Small intestine (tissue), 7 donors: ENCODE measurements around the gene PANK4. TPM values are rescaled to one million over a fixed set of nuclear protein-coding genes. Genes with fewer than 3 reads are reported as not detected.
"Not testable (repeated sequence)": the region's sequence is repeated elsewhere in the genome, so short reads cannot be mapped to it uniquely, and the experiment has no call there.

Experiments
- DNase-seq, 2 donors: peaks; one replicate each; pipeline versions ENCODE4 v3.0.0 to v3.0.0-alpha.2; 2013
- FAIRE-seq: peaks from 2 replicates; lab custom pipeline; 2012; peaks lifted over from hg19 to GRCh38; lab: Jason Lieb, UNC
- H3K27ac ChIP-seq, 3 donors: one replicate each; pipeline ENCODE4 v1.5.1; 2013; ENCODE audit warnings: low read length in 2 of 3, mild to moderate bottlenecking in 2 of 3, control low read depth in 1 of 3, inconsistent platforms in 1 of 3, low read depth in 1 of 3, moderate library complexity in 1 of 3
- H3K27me3 ChIP-seq, 3 donors: one replicate each; pipeline ENCODE4 v1.6.1; 2013; ENCODE audit warnings: low read length in 3 of 3, inconsistent platforms in 1 of 3; ENCODE audit not compliant: control insufficient read depth in 3 of 3, insufficient read depth in 3 of 3
- H3K36me3 ChIP-seq, 3 donors: one replicate each; pipeline ENCODE4 v1.6.1; 2013; ENCODE audit warnings: low read length in 3 of 3, inconsistent platforms in 1 of 3, low read depth in 1 of 3, mild to moderate bottlenecking in 1 of 3, moderate library complexity in 1 of 3; ENCODE audit not compliant: control insufficient read depth in 3 of 3, insufficient read depth in 2 of 3
- H3K4me1 ChIP-seq, 3 donors: one replicate each; pipeline ENCODE4 v1.6.1; 2013; ENCODE audit warnings: low read length in 2 of 3, inconsistent platforms in 1 of 3, low read depth in 1 of 3, mild to moderate bottlenecking in 1 of 3, moderate library complexity in 1 of 3; ENCODE audit not compliant: control insufficient read depth in 3 of 3, insufficient read depth in 2 of 3
- H3K4me3 ChIP-seq, 3 donors: one replicate each; pipeline ENCODE4 v1.5.1; 2013; ENCODE audit warnings: low read length in 3 of 3, control low read depth in 1 of 3, inconsistent platforms in 1 of 3, low read depth in 1 of 3, mild to moderate bottlenecking in 1 of 3, moderate library complexity in 1 of 3
- H3K9me3 ChIP-seq, 2 donors: one replicate each; pipeline ENCODE4 v1.6.1; 2013; ENCODE audit warnings: low read depth in 1 of 2, low read length in 1 of 2; ENCODE audit not compliant: control insufficient read depth in 2 of 2, insufficient read depth in 1 of 2
- WGBS, 3 donors: extraction: QIAGEN DNeasy Blood & Tissue Kit; methylation state at CpG; one replicate each; pipeline ENCODE4 v1.1.7; 2013; 5-methylcytosine and 5-hydroxymethylcytosine counted together
- polyA plus RNA-seq, 4 donors: library from polyadenylated mRNA; stranded (reverse) in 3 of 4; unstranded in 1 of 4; fragments of 200-250 nt in 3 of 4; fragments of 120-200 nt in 1 of 4; gene quantifications; one replicate each; pipeline versions ENCODE4 v1.2.1 to v1.2.3, GENCODE V29; 2013
- donor health status: healthy with polysubstance abuse.
- donor health status: control.
- donor health status: control.
- donor health status: Bipolar disorder and iron deficiency.
- donor health status: healthy.

Gene PANK4
- polyA plus RNA-seq, 4 donors, result 14.8 to 21.7 (median 18.8) TPM

DNA sequence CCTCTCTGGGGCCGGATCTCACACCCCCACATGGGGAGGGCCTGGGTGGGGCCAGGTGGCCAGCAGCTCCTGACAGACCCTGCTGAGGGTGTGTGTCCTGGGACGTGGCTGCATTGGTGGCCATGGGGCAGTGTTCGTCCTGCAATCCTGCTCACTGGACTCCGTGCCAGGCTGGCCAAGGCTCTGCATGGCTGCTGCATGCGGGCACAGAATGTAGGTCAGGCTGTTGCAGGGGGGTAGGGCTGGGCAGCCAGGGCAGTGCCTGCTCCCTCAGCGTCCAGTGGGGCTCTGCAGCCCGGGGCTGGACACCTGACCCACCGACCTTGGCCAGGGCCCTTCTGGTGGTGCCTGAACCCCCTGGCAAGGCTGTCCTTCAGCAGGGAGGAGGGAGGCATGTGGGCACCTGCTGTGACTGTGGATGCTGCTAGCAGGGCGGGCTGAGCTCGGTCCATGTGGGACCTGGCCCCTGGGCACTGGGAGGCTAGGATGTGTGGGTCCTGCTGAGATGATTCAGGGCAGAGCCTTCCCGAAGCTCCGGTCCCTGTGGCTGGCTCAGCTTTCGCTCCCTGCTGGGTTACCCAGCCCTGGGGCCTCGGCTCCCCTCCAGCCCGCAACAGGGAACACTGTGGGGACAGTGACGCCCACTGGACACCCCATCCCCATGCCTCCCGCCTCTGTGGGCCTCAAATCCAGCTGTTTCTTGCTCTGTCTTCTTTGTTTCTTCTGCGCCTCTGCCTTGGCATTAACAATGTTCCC is 65.2 kb downstream of the PANK4 start:
- Histone ChIP-seq H3K27ac (no peak overlapping the region), H3K27me3 (peaks cover 0 to 10% (median 8%) of the 10 kb centered on the region in 3 donors), H3K4me1 (peaks cover 0 to 5% (median 0%) of the 10 kb centered on the region in 3 donors), H3K9me3 (no peaks in the 10 kb centered on the region), H3K4me3 (no peak overlapping the region), H3K36me3 (no peaks in the 10 kb centered on the region)
- 69 to 73% (median 71%) methylated on average over 15 to 18 of the region's 18 CpGs for WGBS, 3 donors
- no peak for FAIRE-seq
- DNase-seq, result no peak

DNA sequence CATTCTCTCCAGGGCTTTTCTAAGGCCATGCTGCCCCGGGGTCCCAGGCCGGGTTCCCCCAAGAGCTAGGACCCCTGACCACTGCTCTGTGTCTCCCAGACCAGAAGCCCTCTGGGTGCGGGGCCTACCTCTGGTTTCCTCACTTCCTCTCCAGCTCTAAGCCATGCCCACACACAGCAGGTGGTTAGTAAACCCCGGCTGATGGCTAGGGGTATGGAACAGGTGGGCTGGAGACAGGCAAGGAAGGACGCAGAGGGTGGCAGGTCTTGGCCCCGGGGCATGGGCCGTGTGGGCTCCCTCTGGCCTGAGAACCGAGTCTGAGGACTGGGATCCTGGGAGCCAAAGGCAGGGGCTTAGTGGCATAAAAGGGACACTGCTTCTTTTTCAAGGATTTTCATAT is 66.2 kb downstream of the PANK4 start:
- Histone ChIP-seq H3K36me3 (no peaks in the 10 kb centered on the region), H3K27me3 (peaks cover 0 to 5% (median 4%) of the 10 kb centered on the region in 3 donors), H3K4me1 (peaks cover 0 to 5% (median 0%) of the 10 kb centered on the region in 3 donors), H3K4me3 (no peak overlapping the region), H3K9me3 (no peaks in the 10 kb centered on the region), H3K27ac (no peak overlapping the region)
- WGBS, 3 donors, result 59 to 66% (median 64%) methylated on average over 8 of the region's 8 CpGs
- DNase-seq (no peak), FAIRE-seq (no peak)

DNA sequence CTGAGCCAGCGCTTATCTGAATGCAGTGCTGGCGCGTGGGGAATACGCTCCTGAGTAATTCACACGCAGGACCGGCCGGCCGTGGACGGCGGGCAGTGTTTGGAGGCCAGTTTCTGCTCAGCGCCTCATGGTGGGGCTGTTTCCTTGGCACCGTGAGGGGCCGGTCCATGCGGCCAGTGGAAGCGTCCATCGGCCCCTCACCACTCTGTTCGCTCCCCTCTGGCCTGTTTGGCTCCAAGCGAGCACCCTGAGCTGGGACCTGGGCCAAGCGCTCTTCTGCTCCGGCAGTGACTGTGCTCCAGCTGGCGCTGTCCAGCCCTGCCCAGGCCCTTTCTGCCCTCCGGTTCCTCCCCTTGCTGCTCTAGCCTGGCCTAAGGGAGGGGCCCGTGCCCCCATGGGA is 66.6 kb downstream of the PANK4 start:
- no peaks in the 10 kb centered on the region for H3K36me3 ChIP-seq
- H3K27ac ChIP-seq, result no peak overlapping the region
- H3K4me1 ChIP-seq, result peaks cover 0 to 5% (median 0%) of the 10 kb centered on the region in 3 donors
- H3K27me3 ChIP-seq, result peaks cover 0 to 5% (median 0%) of the 10 kb centered on the region in 3 donors
- no peak overlapping the region for H3K4me3 ChIP-seq
- 45 to 53% (median 52%) methylated on average over 23 of the region's 23 CpGs for WGBS, 3 donors
- no peaks in the 10 kb centered on the region for H3K9me3 ChIP-seq
- no peak for FAIRE-seq
- DNase-seq, result no peak

DNA sequence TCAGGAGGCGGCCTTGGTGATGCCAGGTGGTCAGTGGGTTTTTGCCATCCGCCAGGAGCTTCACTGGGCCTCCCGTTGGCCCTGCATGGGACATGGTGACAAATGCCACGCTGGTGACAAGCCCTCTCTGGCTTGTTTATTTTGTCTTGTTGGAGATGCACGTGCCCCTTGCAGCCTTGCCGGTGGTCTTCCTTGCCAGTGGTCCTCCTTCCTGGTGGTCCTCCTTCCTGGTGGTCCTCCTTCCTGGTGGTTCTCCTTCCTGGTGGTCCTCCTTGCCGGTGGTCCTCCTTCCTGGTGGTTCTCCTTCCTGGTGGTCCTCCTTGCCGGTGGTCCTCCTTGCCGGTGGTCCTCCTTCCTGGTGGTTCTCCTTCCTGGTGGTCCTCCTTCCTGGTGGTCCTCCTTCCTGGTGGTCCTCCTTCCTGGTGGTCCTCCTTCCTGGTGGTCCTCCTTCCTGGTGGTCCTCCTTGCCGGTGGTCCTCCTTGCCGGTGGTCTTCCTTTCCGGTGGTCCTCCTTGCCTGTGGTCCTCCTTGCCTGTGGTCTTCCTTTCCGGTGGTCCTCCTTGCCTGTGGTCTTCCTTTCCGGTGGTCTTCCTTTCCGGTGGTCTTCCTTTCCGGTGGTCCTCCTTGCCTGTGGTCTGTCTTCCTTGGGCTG is 67.2 kb downstream of the PANK4 start:
- H3K27me3 ChIP-seq, H3K27ac ChIP-seq, H3K4me1 ChIP-seq, DNase-seq, H3K9me3 ChIP-seq, H3K4me3 ChIP-seq, H3K36me3 ChIP-seq, FAIRE-seq: not testable (repeated sequence)
- WGBS, 3 donors, result 71 to 85% (median 77%) methylated on average over 13 to 15 of the region's 16 CpGs

DNA sequence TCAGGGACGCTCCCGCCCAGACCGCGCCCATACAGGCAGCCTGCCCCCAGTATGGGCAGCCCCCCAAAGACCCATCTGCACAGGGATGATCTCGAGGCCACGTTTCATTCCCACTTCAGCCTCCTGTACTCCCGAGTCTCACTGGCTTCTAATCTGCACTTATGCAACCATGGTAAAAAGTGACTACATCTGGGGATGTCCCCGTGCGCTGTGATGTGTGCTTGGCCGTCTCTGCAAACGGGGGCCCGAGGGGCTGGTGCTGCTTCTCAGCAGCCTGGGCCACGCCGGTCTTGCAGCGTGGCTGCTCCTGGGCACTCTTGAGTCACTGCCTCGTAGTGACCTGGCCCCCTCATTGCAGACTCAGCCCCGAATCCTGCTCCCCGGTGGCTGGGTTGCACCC is 67.7 kb downstream of the PANK4 start:
- H3K27ac ChIP-seq, result no peak overlapping the region
- peaks cover 0 to 2% (median 0%) of the 10 kb centered on the region in 3 donors for H3K27me3 ChIP-seq
- no peaks in the 10 kb centered on the region for H3K36me3 ChIP-seq
- no peak overlapping the region for H3K4me3 ChIP-seq
- 64 to 77% (median 73%) methylated on average over 18 of the region's 18 CpGs for WGBS, 3 donors
- FAIRE-seq (no peak), DNase-seq (no peak)
- peaks cover 0 to 5% (median 0%) of the 10 kb centered on the region in 3 donors for H3K4me1 ChIP-seq
- no peaks in the 10 kb centered on the region for H3K9me3 ChIP-seq

Other genes with a start within 250 kb of the PANK4 start
- gene MORN1, start 135.0 kb downstream of the PANK4 start, polyA plus RNA-seq, result 10 to 100 TPM in 1 of 4 donors, 1 to 10 TPM in 3; 1.1 to 10.6 (median 2.8) TPM
- 100 to 1,000 TPM in 2 of 4 donors, 10 to 100 TPM in 2; 70.0 to 140 (median 88.7) TPM for gene RER1, start 134.8 kb downstream of the PANK4 start, polyA plus RNA-seq
- 10 to 100 TPM; 11.9 to 22.4 (median 16.9) TPM for gene PEX10, start 114.0 kb downstream of the PANK4 start, polyA plus RNA-seq
- 1 to 10 TPM in 3 of 4 donors, under 1 TPM in 1; 0.22 to 7.1 (median 1.1) TPM for gene PLCH2, start 50.3 kb downstream of the PANK4 start, polyA plus RNA-seq
- under 1 TPM in 2 of 4 donors, not detected in 2; 0.19 to 0.30 TPM for gene HES5, start 3.7 kb upstream of the PANK4 start, polyA plus RNA-seq
- gene TNFRSF14, start 29.8 kb upstream of the PANK4 start, polyA plus RNA-seq, result 100 to 1,000 TPM; 164 to 398 (median 326) TPM
- 100 to 1,000 TPM in 1 of 4 donors, 10 to 100 TPM in 3; 28.9 to 126 (median 47.2) TPM for gene PRXL2B, start 60.2 kb upstream of the PANK4 start, polyA plus RNA-seq
- gene MMEL1, start 106.4 kb upstream of the PANK4 start, polyA plus RNA-seq, result 10 to 100 TPM in 3 of 4 donors, 1 to 10 TPM in 1; 7.6 to 35.4 (median 22.7) TPM